Inflammatory macrophage treated with lipopolysaccharide for 1 hour (primary cell): ENCODE data around the gene KDELR1.

ENCODE experiments used
- DNase-seq, 2 donors: peaks; one replicate each; pipeline ENCODE4 v3.0.0-alpha.2; 2020 to 2022

Gene KDELR1

DNA sequence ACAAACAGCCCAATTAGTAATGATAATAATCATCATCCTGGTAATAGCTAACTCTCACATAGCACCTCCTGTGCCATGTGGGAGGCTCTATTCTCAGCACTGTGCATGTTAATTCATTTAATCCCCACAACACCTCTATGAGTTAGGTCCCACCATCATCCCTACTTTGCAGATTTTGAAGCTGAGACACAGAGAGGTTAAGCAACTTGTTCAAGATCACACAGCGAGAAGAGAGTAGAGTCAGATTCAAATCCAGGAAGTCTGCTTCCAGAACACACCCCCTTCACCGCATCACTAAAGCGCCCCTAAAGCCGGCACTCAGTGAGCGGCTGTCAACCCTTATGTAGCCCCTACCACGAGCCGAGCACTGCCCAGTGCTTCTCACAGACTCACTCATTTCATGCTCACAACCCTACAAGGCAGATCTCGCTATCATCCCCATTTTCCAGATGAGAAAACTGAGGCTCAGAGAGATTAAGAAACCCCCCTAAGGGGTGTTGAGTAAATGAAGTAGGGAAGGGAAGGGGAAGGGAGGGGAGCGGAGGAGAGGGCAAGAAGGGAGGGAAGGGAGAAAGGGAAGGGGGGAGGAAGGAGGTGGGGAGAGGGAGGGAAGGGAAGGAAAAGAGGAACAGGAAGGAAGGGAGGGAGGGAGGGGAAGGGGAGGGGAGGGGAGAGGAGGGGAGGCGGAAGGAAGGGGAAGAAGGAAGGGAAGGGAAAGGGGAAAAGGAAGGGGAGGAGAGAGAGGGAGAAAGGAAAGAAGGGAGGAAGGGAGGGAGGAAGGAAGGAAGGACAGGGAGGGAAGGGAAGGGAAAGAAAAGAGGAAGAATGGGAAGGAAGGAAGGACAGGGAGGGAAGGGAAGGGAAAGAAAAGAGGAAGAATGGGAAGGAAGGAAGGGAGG lies 49.6 kb downstream of the KDELR1 start:
- no peak for DNase-seq

DNA sequence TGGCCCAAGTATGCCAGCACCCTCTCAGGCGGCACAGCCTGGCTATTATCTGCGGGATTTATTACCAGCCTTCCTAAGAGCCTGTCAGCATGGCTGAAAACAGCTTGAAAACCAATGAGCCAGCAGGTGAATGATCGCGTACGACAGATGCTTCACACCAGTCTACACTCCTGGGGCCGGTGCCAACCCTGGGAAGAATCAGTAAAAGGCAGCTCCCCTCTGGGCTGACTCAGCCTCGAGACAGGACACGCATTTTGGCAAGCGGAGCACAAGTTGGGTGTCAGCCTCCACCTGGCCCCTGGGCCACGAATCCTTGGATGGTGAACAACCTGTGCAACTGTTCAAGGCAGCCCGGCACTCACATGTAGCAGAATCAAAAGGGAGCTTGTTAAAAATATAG lies 50.4 kb downstream of the KDELR1 start:
- no peak for DNase-seq

DNA sequence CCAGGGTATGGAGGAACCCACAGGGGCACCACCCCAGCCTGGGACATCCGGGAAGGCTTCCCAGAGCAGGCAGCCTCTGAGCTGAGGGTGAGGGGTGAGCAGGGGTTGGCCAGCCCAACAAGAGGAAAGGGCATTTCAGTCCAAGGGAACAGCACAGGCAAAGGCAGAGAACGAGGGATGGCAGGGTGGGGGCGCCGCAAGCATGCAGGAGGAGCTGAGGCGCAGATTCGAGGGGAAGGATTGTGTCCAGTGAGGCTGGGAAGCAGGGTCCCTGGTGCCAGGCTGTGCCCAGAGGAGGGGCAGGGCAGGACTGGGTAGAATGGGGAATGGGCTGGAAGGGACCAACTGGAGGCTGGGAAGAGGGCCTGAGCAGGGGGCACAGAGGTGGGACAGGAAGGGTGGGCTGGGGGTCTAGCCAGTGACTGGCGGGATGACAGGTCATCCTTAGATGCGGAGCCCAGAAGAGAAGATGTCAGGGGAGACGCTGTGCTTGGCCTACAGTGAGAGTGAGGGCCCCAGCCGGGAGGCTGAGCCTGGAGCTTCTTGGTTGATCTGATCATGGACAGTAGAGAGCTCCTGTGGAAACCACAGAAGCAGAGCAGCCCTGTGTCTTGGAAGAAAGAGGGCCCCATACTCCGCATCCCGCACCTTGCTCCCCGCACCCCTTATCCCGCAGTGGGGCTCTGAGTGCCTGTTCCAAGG lies 52.4 kb downstream of the KDELR1 start:
- no peak for DNase-seq

DNA sequence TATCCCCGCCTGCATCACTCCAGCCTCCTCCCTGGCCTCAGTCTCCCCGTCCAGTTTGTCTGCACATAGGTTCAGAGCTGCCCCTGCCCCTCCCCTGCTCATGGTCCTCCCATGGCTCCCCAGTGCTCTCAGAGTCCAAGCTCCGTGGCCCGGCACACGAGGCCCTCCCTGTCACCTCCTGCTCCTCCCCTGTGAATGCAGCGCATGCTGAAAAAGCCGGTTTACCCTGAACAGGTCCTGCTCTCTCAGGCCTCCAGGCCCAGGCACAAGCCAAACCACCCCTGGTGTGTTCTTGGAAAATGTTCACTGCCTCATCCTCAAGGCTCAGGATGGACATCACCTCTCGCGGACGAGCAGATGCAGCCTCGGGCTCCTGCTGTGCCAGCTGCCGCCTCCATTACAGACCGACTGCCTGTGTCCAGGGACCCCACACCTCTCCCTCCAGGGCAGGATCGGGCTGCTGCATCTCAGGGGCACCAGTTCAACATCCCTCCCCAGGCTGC lies 53.0 kb downstream of the KDELR1 start:
- DNase-seq: no peak

DNA sequence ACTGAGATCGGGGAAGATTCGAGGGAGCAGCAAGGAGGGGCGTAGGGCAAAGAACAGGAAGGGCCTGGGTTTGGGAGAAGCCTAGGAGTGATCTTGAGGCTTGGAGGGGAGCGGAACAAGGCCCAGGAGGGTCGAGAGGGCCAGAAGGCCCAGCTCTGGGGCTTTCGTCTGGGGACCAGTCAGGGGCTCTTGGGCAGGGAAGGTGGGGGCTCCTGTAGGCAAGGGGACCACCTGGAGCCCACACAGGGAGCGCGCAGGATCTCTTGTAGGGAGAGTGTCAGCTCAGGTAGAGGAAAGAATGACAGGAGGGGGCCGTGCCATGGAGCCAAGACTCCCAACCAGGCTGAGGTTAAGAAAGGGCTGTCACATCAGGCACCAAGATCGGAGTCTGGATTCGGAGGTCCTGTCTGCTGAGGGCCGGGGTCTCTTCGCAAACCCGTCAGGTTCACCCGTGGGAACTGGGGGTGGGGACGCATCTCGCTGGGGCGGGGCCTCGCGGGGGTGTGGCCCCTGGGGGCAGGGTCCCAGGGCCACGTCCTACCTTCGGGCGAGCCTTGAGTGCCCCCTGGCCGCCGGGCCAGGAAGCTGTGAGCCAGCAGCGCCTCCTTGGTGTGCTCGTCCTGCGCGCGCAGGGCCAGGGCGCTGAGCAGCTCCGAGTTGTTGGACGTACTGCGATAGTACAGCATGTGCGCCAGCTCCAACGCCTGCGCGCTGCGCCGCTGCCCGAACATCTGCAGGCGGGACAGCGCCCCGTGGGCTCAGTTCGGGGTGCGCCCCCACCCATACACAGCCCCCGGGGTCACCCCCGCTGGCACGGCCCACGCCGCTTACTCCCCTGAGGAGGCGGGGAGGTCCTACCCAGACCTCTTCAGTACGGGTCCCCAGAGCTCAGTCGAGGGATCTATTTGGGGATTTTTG lies 57.6 kb downstream of the KDELR1 start:
- DNase-seq: peak; percentile 88 to 92

DNA sequence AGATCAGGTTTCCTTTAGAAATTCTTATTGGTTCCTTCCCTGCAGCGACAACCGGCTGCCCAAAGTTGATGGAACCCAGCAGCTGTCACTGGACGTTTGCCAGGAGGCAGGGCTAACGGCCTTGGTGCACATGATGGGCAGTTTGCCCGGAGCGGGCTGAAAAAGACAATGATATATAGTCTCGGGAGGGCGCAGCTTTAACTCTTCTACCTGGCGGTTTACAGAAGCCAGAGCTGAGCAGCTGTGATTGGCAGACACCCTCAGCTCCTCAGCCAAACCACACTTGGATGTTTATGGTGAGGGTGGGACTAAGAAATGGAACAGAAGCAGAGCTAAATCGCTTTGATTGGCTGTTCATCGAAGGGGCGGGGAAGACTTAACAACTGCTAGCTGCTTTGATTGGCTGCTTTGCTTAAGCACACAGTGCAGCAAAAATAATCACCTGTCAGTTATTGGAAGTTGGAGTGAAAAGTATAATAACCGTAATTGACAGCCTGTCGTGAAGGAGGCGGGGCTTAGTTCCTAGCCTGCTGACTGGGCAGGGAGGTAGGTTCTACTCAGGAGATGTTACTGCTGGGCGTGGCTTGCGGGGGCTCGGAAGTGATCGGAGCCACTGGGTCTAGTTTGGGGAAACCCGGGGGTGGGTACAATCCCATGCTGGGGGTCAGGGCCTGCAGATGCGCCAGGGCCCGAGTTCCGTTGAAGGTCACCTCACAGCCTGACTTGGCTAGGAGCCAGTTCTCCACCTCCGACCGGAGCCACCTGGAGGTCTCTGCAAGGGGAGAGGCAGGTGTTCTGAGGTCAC lies 58.5 kb downstream of the KDELR1 start:
- peak; percentile 90 to 98 for DNase-seq
